T-helper 2 cell treated with Interferon-gamma antibody and Interleukin-4, amounts not matched to agents 5 μg/mL and 100 μg/mL, for 36 hours (primary cell): Measurements from ENCODE around the gene NPAS2.

ENCODE experiments used
- DNase-seq: peaks from one replicate; pipeline ENCODE4 v3.0.0; 2021; ENCODE audit warnings: low spot score
- H3K27ac Mint-ChIP-seq: one replicate; pipeline ENCODE4 v1.8.0; 2021; ENCODE audit warnings: mild to moderate bottlenecking, mixed read lengths
- H3K27me3 Mint-ChIP-seq: one replicate; pipeline ENCODE4 v1.8.0; 2021; ENCODE audit warnings: low read depth, mixed read lengths
- H3K36me3 Mint-ChIP-seq: one replicate; pipeline ENCODE4 v1.8.0; 2021; ENCODE audit warnings: low read depth, mixed read lengths
- H3K4me1 Mint-ChIP-seq: one replicate; pipeline ENCODE4 v1.8.0; 2021; ENCODE audit warnings: low read depth, mixed read lengths
- H3K4me3 Mint-ChIP-seq: one replicate; pipeline ENCODE4 v1.8.0; 2022; ENCODE audit warnings: mild to moderate bottlenecking, moderate library complexity, mixed read lengths
- H3K9me3 Mint-ChIP-seq: one replicate; pipeline ENCODE4 v1.8.0; 2021; ENCODE audit warnings: mixed read lengths

The NPAS2 gene

GRCh38 chr2:100821255-100821910, 1.4 kb downstream of the NPAS2 start:
- peaks cover 51% of the 10 kb centered on the region for H3K27me3 Mint-ChIP-seq
- no peak for DNase-seq
- H3K36me3 Mint-ChIP-seq = no peaks in the 10 kb centered on the region
- H3K9me3 Mint-ChIP-seq = no peaks in the 10 kb centered on the region
- H3K27ac Mint-ChIP-seq = no peak overlapping the region
- H3K4me3 Mint-ChIP-seq = peak overlapping the region; percentile 73
- peaks cover 5% of the 10 kb centered on the region for H3K4me1 Mint-ChIP-seq

- H3K36me3 Mint-ChIP-seq = no peaks in the 10 kb centered on the region
- H3K27me3 Mint-ChIP-seq = peaks cover 51% of the 10 kb centered on the region
- DNase-seq = no peak
- peak overlapping the region; percentile 73 for H3K4me3 Mint-ChIP-seq
- no peaks in the 10 kb centered on the region for H3K9me3 Mint-ChIP-seq
- peaks cover 5% of the 10 kb centered on the region for H3K4me1 Mint-ChIP-seq
- H3K27ac Mint-ChIP-seq = no peak overlapping the region
Observed at GRCh38 chr2:100821911-100822265, 1.9 kb downstream of the NPAS2 start.

- no peak for DNase-seq
- H3K27me3 Mint-ChIP-seq = peaks cover 47% of the 10 kb centered on the region
- H3K9me3 Mint-ChIP-seq = no peaks in the 10 kb centered on the region
- no peak overlapping the region for H3K4me3 Mint-ChIP-seq
- no peak overlapping the region for H3K27ac Mint-ChIP-seq
- peaks cover 5% of the 10 kb centered on the region for H3K4me1 Mint-ChIP-seq
- H3K36me3 Mint-ChIP-seq = no peaks in the 10 kb centered on the region
Observed at GRCh38 chr2:100822587-100823248, 2.8 kb downstream of the NPAS2 start.

DNA sequence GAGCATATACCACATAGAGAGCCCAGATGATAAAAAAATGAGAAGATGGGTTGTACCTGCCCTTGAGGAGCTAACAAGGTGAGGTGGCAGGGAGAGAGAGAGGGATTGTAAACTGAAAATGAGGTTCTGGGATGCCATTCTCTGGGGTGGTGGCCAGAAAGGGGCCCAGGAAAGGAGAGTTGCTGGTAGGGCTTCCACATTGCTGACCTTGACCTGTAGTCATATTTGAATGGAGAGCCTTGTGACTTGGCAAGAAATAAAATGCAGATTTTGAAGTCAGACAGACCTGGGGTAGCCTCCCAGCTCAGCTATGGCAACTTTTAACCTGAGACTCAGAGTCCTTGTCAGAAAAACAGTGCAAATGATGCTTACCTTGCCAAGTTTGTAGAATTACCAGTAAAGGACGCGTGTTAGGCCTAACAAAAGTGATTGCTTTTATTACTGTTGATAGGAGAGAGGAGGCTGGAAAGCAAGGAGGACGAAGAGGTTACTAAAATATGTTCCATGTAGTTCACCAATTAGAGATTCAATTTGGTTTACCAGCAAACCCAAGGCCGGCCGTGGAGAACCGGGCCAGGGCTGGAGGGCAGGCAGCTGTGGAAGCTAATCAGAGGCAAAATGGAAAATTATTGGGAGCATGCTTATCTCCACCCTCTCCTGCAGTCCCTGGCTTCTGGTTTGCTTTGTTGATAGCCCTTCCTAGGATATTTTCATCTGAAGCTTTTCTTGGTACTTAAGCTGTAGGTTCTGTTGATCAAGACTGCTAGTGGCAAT, 3.9 kb downstream of the NPAS2 start:
- no peak overlapping the region for H3K4me3 Mint-ChIP-seq
- peaks cover 40% of the 10 kb centered on the region for H3K27me3 Mint-ChIP-seq
- peaks cover 4% of the 10 kb centered on the region for H3K36me3 Mint-ChIP-seq
- H3K4me1 Mint-ChIP-seq = no peaks in the 10 kb centered on the region
- no peak overlapping the region for H3K27ac Mint-ChIP-seq
- no peak for DNase-seq
- peaks cover 11% of the 10 kb centered on the region for H3K9me3 Mint-ChIP-seq

DNA sequence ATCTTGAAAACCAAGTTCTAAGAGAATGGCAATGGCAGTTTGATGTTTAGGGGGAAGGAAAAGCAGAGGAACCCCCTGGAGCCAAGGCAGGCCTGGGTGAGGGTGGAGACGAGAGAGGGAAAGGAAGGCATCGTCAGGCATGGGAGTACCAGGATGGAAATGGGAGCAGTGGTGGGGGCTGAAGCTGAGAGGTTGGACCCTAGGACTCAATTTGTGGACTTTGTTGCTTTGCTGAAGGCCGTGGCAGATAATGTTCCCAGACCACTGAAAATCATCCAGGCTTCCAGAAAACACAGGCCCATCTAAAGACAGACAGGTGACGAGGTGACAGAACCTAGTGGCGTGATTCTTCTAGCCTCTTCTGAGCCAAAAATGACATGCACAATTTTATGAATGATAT, 4.9 kb downstream of the NPAS2 start:
- H3K27me3 Mint-ChIP-seq = peaks cover 32% of the 10 kb centered on the region
- no peaks in the 10 kb centered on the region for H3K4me1 Mint-ChIP-seq
- H3K4me3 Mint-ChIP-seq = no peak overlapping the region
- no peak overlapping the region for H3K27ac Mint-ChIP-seq
- DNase-seq = no peak
- H3K36me3 Mint-ChIP-seq = peaks cover 4% of the 10 kb centered on the region
- H3K9me3 Mint-ChIP-seq = peaks cover 11% of the 10 kb centered on the region

DNA sequence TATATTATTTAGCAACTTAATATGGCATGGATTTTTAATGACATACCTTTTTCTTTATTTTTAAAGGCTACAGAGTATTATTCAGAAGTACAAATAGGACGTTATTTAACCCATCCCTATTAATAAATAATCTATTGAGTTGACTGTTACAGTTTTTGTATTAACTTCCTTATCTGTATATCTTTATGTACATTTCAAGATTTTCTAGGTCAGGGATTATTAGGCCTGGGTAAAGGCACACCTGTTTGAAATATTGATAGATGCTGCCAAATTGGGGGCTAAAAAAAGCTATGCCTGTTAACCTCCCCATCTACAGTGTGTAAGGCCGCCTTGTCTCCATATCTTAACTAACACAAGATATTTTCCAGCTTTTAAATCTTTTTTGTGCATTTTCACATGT, 6.6 kb downstream of the NPAS2 start:
- Mint-ChIP-seq H3K27me3 (peaks cover 25% of the 10 kb centered on the region), H3K4me1 (no peaks in the 10 kb centered on the region), H3K27ac (no peak overlapping the region), H3K36me3 (peaks cover 4% of the 10 kb centered on the region), H3K4me3 (no peak overlapping the region), H3K9me3 (peaks cover 11% of the 10 kb centered on the region)
- DNase-seq = no peak

GRCh38 chr2:100831158-100831750, 11.3 kb downstream of the NPAS2 start:
- Mint-ChIP-seq H3K4me3 (no peak overlapping the region), H3K9me3 (peaks cover 11% of the 10 kb centered on the region), H3K4me1 (no peaks in the 10 kb centered on the region), H3K27ac (no peak overlapping the region), H3K27me3 (peaks cover 2% of the 10 kb centered on the region), H3K36me3 (peaks cover 5% of the 10 kb centered on the region)
- no peak for DNase-seq

- H3K27ac Mint-ChIP-seq = no peak overlapping the region
- H3K9me3 Mint-ChIP-seq = peaks cover 11% of the 10 kb centered on the region
- no peak for DNase-seq
- no peak overlapping the region for H3K4me3 Mint-ChIP-seq
- H3K36me3 Mint-ChIP-seq = peaks cover 5% of the 10 kb centered on the region
- H3K4me1 Mint-ChIP-seq = no peaks in the 10 kb centered on the region
- H3K27me3 Mint-ChIP-seq = peaks cover 2% of the 10 kb centered on the region
Observed at GRCh38 chr2:100831831-100832230, 11.9 kb downstream of the NPAS2 start.

DNA sequence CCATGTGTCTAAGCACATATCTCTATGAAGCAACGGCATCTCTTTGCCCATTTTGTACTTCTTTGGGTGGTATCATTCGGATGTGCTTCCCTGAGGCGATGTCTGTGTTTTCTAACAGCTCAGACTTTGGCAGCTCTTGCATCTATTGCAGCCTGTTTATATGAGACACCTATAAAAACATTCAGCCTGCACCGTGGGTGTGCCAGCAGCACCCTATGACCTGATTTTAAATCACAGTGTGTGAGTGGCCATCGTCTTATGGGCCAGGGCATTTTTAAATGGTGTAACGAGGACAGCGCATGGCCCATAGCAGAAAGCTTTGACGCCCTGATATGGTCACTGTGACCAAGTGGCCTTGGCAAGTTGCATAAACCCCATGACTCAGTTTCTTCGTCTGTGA, 12.9 kb downstream of the NPAS2 start:
- Mint-ChIP-seq H3K36me3 (peaks cover 5% of the 10 kb centered on the region), H3K4me3 (no peak overlapping the region), H3K9me3 (peaks cover 10% of the 10 kb centered on the region), H3K27me3 (peaks cover 1% of the 10 kb centered on the region), H3K27ac (no peak overlapping the region), H3K4me1 (no peaks in the 10 kb centered on the region)
- no peak for DNase-seq

- no peak overlapping the region for H3K4me3 Mint-ChIP-seq
- no peaks in the 10 kb centered on the region for H3K4me1 Mint-ChIP-seq
- no peak overlapping the region for H3K27ac Mint-ChIP-seq
- peaks cover 1% of the 10 kb centered on the region for H3K36me3 Mint-ChIP-seq
- peaks cover 5% of the 10 kb centered on the region for H3K9me3 Mint-ChIP-seq
- DNase-seq = no peak
- no peaks in the 10 kb centered on the region for H3K27me3 Mint-ChIP-seq
Observed at GRCh38 chr2:100833331-100833730, 13.4 kb downstream of the NPAS2 start.

DNA sequence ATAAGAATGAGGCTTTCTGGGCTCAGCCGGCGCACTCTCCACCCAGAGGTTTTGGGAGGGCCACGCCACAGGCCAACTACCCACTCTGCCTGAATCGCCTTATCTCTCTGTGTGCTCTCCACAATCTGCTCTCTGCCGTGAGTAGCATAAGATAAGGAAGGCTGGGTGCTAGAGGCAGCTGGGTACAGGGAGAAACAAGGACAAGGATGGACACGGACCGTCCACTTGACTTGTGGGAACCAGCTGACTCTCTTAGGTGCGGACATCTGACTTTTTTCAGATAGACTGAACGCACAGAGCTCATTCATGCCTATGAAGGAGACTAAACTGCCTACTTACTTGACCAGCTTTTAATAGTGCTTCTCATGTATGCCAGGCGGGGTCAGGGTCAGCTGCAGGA, 14.3 kb downstream of the NPAS2 start:
- Mint-ChIP-seq H3K9me3 (no peaks in the 10 kb centered on the region), H3K4me1 (no peaks in the 10 kb centered on the region), H3K36me3 (peaks cover 1% of the 10 kb centered on the region), H3K27ac (no peak overlapping the region), H3K4me3 (no peak overlapping the region), H3K27me3 (no peaks in the 10 kb centered on the region)
- DNase-seq = no peak

GRCh38 chr2:100835006-100835659, 15.2 kb downstream of the NPAS2 start:
- H3K27ac Mint-ChIP-seq = no peak overlapping the region
- H3K9me3 Mint-ChIP-seq = no peaks in the 10 kb centered on the region
- H3K4me1 Mint-ChIP-seq = no peaks in the 10 kb centered on the region
- no peak for DNase-seq
- H3K36me3 Mint-ChIP-seq = peaks cover 1% of the 10 kb centered on the region
- no peak overlapping the region for H3K4me3 Mint-ChIP-seq
- peaks cover 2% of the 10 kb centered on the region for H3K27me3 Mint-ChIP-seq

GRCh38 chr2:100840519-100840918, 20.6 kb downstream of the NPAS2 start:
- Mint-ChIP-seq H3K27ac (no peak overlapping the region), H3K9me3 (peaks cover 8% of the 10 kb centered on the region), H3K4me1 (peaks cover 2% of the 10 kb centered on the region), H3K4me3 (no peak overlapping the region), H3K36me3 (peaks cover under 1% of the 10 kb centered on the region), H3K27me3 (peaks cover 2% of the 10 kb centered on the region)
- DNase-seq = no peak
